GM12891 (cell line): ENCODE data around the gene THADA.
"Not testable (repeated sequence)": the region's sequence is repeated elsewhere in the genome, so short reads cannot be mapped to it uniquely, and the experiment has no call there.

Experiments used
- DNase-seq: peaks from one replicate; pipeline ENCODE4 v3.0.0; 2011; ENCODE audit warnings: low spot score; ENCODE audit not compliant: insufficient read length
- FAIRE-seq: peaks from 2 replicates; lab custom pipeline; 2011; peaks lifted over from hg19 to GRCh38; lab: Jason Lieb, UNC
- PAX5 ChIP-seq: IDR thresholded peaks from 2 replicates; pipeline ENCODE4 v1.6.1; 2011; ENCODE audit warnings: low read length, moderate library complexity, mild to moderate bottlenecking; ENCODE audit not compliant: insufficient read depth, severe bottlenecking
- POLR2A ChIP-seq: IDR thresholded peaks from 2 replicates; pipeline ENCODE4 v1.6.1; 2011; ENCODE audit warnings: low read depth, low read length, control low read depth
- POLR2AphosphoS5 ChIP-seq: IDR thresholded peaks from 2 replicates; pipeline ENCODE4 v1.6.1; 2011; ENCODE audit warnings: low read depth, low read length, control low read depth
- POU2F2 ChIP-seq: IDR thresholded peaks from 2 replicates; pipeline ENCODE4 v1.6.1; 2011; ENCODE audit warnings: low read depth, mild to moderate bottlenecking, control low read depth, low read length, moderate library complexity
- SPI1 ChIP-seq: IDR thresholded peaks from 2 replicates; pipeline ENCODE4 v1.6.1; 2011; ENCODE audit warnings: low read depth, low read length, control low read depth
- TAF1 ChIP-seq: IDR thresholded peaks from 2 replicates; pipeline ENCODE4 v1.6.1; 2011; ENCODE audit warnings: low read depth, low read length, control low read depth

The THADA gene

DNA sequence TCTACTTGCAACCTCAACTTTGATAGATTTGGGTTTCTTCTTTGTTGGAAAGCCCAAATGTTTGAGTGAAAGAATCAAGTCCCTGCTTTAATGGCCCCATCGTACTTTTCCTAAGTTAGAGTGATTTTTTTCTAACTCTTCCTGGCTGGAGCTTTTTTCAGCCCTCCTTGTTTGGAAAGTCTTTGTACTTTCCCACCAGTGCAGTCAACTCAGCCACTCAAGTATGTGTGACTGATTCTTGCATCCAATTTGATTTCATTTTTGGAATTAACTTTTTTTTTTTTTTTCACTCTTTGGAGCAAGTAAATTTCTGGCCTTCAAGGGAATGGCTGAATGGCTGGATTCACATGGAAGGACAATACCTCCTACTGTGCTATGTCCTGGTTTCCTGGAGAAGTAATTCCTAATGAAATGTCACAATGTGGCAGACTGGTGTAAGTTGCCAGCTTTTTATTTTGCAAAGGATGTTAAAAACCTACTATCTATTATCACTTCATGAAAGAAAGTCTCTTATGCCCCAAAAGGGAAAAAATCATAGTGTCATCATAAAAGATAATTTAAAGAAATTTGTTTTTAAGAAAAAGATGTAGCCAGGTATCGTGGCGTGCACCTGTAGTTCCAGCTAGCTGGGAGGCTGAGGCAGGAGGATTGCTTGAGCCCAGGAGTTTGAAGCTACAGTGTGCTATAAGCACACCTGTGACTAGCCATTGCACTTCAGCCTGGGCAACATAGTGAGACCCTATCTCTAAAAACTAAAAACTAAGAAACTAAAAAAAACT lies 293.5 kb downstream of the THADA start:
- no peak for TF ChIP-seq TAF1
- TF ChIP-seq SPI1 = no peak
- TF ChIP-seq POLR2AphosphoS5 = no peak
- no peak for TF ChIP-seq POLR2A
- TF ChIP-seq PAX5 = no peak
- no peak for TF ChIP-seq POU2F2
- DNase-seq = no peak
- no peak for FAIRE-seq

GRCh38 chr2:43300781-43301583 lies 294.9 kb downstream of the THADA start:
- FAIRE-seq = no peak
- TF ChIP-seq PAX5 (no peak), TAF1 (no peak), SPI1 (no peak), POU2F2 (no peak), POLR2AphosphoS5 (no peak), POLR2A (no peak)
- DNase-seq = no peak

DNA sequence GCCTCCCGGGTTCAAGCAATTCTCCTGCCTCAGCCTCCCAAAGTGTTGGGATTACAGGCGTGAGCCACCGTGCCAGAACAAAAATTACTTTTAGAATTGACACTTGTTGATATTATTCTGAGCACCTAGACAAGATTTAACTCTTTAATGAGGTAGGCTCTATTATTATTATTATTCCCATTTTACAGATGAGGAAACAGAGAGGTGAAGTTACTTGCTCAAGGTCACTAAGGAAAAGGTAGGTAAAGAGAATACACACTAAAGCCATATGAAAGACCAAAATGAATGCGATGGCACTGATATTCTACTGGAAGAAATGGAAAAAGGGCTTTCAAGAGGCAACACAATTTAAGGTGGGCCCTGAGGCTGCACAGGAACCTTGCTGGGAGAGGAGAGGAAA lies 295.6 kb downstream of the THADA start:
- FAIRE-seq (no peak), DNase-seq (no peak)
- TF ChIP-seq POLR2AphosphoS5 (no peak), SPI1 (no peak), POU2F2 (no peak), TAF1 (no peak), PAX5 (no peak), POLR2A (no peak)

GRCh38 chr2:43298500-43298899 lies 297.3 kb downstream of the THADA start:
- FAIRE-seq (no peak), DNase-seq (no peak)
- TF ChIP-seq POLR2A = no peak
- no peak for TF ChIP-seq SPI1

DNA sequence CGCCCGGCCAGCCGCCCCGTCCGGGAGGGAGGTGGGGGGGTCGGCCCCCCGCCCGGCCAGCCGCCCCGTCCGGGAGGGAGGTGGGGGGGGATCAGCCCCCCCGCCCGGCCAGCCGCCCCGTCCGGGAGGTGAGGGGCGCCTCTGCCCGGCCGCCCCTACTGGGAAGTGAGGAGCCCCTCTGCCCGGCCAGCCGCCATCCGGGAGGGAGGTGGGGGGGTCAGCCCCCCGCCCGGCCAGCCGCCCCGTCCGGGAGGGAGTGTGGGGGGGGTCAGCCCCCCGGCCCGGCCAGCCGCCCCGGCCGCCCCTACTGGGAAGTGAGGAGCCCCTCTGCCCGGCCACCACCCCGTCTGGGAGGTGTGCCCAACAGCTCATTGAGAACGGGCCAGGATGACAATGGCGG lies 298.1 kb downstream of the THADA start:
- not testable (repeated sequence) for FAIRE-seq, DNase-seq

- no peak for FAIRE-seq
- DNase-seq = no peak
- no peak for TF ChIP-seq POLR2AphosphoS5
- no peak for TF ChIP-seq POLR2A
- no peak for TF ChIP-seq POU2F2
- TF ChIP-seq SPI1 = no peak
- TF ChIP-seq TAF1 = no peak
- TF ChIP-seq PAX5 = no peak
Observed at GRCh38 chr2:43294973-43295603, 300.8 kb downstream of the THADA start.

DNA sequence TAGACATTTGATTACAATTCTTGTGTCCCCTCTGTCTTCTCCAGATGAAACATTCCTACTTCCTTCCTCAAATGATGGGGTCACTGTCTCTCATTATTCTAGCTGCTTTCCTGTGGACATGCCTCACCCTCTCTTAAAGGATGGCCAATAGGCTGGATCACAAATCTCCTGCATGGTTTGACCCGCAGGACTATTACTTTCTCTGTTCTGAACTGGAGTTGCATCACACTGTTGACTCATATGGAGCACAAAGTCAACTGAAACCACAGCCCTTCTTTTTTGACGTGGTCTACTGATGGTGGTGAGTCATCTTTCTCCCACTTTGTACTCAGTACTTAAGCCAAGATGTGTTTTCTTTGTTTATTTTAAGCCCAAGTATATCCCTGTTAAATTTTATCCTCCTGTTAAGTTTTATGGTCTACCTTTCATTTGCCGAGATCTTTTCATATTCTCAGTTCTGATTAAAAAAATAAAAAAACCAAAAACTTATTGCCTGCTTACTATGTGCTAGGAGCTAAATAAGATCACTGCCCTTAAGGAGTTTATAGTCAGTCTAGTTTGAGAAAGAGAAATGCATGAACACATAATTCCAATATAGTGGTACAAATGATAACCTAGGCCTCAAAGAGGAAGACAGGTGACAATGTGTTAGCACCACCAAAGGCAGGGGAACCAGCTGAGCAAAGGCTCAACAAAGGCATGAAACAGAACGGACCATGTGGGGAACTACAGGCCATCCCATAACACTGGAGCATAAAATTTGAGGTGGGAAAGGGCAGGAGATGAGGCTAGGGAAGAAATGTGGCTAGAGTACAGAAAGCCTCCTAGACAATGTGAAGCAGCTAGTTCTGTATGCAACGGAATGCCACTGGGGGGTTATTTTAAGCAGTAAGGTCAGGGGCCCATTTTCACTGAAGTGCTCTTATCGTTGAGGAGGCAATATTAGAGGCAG lies 301.8 kb downstream of the THADA start:
- DNase-seq (peak; percentile 53), FAIRE-seq (peak; percentile 93)

DNA sequence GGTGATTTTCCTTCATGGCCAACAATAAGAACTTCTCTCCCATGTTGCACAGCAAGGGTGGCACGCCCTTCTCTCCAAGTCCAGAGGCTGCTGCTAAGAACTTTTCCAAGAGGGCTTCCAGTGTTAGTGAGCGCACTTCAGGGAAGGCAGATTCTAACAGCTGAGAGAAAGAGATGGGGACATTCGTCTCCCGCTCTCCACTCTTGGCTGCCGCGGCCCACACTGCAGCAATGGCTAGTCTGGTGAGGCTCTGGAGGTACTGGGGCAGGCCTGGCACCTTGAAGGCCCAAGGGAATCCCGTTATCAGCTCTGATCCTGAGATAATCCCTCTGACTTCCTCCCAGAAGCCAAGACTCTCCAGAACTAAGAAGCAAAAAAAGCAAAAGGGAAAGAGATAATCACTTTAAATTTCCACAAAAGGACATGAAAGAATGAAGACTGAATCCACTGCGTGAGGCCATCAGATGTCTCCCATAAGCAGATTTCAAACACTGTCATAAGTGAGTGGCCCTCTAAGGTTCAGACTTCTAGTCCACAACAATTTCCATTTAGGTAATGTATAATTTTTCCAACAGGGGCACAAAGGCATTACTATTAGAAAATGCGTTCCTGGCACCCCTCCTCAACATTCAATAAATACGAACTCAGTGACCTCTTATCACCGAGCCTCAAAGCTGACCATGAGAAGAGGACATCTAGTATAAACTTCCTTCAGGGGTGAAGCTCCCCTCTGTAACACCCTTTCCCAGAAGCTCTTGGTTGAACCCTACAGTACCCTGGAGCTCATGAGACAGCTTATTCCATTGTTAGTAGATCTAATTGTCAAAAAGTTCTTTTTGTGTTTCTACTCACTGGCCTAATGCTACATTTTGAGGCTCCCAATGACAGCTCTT lies 302.7 kb downstream of the THADA start:
- FAIRE-seq = no peak
- TF ChIP-seq TAF1 = no peak
- no peak for TF ChIP-seq SPI1
- TF ChIP-seq POLR2AphosphoS5 = no peak
- no peak for TF ChIP-seq PAX5
- no peak for DNase-seq

More for the DNA sequence above, 301.8 kb downstream of the THADA start:
- no peak for TF ChIP-seq SPI1
- TF ChIP-seq PAX5 = peak; percentile 27

GRCh38 chr2:43292297-43292696 lies 303.5 kb downstream of the THADA start:
- FAIRE-seq (no peak), DNase-seq (no peak)
- TF ChIP-seq TAF1 (no peak), PAX5 (no peak), SPI1 (no peak), POLR2A (no peak), POU2F2 (no peak), POLR2AphosphoS5 (no peak)
